HG03558 (cell line): ENCODE data around the gene COL23A1.
"Not testable (repeated sequence)": the region's sequence is repeated elsewhere in the genome, so short reads cannot be mapped to it uniquely, and the experiment has no call there.

Experiments
- ATAC-seq: cut with Tn5 transposase; IDR thresholded peaks from one replicate; pipeline ENCODE4 v1.9.1; 2021; ENCODE audit warnings: moderate number of reproducible peaks; ENCODE audit not compliant: unreplicated experiment; ENCODE audit errors: extremely low read depth

COL23A1 gene

DNA sequence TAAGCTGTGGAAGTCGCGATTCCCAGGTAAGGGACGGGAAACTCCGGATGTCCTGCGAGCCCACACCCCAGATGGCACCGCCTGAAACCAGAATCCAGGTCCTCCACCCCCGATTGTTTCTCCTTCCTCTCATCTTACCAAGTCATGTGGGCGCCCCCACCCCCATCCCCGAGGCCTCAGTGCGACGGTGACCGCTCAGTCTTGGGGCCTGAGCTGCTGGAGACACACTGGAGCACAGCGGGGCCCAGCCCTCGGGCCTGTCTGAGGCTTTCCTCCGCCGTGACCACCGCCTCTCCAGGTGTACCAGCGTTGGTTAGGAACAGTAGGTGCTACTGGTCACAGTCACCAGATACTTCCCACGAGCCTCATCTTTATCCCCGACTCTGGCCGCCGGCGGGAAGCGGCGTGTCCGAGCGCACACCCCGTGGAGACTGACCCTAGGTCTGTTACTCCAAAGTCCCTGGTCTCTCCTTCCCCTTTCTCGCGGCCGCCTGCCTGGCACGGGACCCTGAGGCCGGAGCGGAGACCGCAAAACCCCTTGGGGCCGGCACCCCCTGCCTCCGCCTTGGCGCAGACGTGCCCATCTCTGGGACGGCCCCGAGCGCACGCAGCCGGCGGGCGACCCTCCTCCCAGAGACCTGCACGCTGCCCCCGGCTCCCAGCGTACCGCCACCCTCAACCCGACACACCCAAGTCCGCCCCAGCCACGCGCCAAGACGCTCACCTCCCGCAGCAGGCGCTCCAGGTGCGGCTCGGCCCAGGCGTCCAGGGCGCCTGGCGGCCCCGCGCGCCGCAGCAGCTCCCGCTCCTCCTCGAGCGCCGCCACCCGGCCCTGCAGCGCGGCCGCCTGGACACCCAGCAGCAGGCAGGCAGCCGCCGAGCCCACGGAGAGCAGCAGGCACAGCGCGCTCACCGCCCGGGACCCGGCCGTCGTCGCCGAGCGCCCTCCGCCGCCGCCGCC lies 733 bp downstream of the COL23A1 start:
- no peak for ATAC-seq

GRCh38 chr5:178588769-178589168 lies 1.4 kb downstream of the COL23A1 start:
- ATAC-seq, result no peak

DNA sequence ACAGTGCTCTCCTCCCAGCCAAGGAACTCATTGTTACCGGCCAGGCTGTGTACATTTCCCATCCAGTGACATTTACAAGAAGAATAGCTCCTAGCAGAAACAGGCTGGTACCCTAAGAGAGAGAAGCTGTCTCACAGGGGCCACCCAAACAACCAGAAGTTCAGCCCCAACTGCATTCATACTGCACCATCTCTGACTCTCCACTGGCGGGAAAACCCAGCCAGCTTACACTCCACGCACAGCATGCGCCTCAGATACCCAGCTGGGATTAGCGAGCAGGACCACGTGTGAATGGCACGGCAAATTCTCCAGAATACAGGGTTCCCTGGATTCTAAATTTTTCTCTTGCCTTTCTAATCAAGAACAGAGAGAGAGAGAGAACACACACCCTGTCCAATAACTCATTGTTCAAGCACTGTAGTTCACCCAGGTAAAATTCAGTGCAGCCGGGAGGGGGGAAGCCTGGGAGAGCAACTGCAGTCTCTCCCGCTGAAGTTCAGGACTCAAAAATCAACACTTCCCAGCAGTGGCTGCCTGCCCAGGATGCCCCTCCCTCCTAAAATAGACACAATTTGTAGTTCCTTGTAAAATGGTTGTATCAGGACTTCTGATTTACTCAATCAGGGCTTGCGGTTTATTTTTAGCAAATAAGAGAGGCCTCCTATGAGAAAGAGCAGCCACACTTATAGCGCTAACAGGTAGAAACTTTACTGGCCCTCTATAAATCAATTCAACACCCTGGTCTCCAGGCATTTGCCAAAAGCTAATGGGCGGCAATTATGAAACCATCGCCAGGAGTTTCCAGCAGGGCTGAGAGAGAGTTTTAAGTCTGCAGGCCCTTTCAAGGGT lies 2.2 kb downstream of the COL23A1 start:
- no peak for ATAC-seq

GRCh38 chr5:178586396-178586795 lies 3.8 kb downstream of the COL23A1 start:
- ATAC-seq, result no peak

DNA sequence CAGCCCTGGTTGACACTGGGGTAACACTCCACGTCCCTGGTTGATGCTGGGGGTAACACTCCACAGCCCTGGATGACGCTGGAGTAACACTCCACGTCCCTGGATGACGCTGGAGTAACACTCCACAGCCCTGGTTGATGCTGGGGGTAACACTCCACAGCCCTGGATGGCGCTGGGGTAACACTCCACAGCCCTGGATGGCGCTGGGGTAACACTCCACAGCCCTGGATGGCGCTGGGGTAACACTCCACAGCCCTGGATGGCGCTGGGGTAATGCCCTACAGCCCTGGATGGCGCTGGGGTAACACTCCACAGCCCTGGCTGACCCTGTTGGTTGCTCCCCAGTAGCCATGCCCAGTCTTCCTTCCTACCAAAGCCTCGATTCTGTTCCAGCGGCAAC lies 4.8 kb downstream of the COL23A1 start:
- ATAC-seq, result not testable (repeated sequence)

- ATAC-seq, result no peak
These were observed 6.9 kb downstream of the COL23A1 start for GRCh38 chr5:178583279-178583678.

DNA sequence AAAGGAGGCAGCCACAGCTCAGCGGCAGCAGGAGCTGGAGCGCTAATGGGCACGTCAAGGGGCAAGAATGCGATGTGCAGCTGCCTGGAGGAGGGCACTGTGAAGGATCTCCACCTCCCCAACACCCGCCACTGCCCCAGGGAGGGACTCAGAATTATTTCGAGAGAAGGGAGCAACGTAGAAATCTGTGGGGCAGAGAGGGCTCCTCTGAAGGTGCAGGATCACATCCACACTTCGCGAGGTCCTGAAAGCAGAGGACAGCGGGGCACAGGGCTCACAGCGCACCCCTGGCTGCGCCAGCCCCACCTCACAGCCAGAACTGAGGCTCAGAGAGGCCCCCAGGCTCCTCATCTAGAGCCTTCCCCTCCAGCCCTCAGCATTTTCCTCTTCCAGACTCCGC lies 7.9 kb downstream of the COL23A1 start:
- ATAC-seq, result no peak

DNA sequence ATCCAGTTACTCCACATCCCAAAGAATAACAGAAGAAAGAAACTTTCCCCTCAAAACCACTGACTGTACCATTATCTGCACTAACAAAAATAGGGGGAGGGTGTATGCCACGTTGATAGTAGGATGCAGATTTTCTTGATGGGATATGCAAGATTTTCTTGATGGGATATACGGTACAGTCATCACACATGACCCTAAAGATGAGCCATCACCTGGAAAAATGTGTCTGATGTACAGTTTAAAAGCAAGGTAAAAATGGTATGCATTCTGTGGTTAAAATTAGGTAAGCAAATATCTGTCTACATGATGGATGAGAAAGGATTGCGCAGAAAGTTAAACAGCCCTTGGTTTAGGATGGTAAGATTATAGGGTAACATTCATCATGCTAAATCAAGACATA lies 8.6 kb downstream of the COL23A1 start:
- no peak for ATAC-seq

- no peak for ATAC-seq
These were observed 9.8 kb downstream of the COL23A1 start for GRCh38 chr5:178580271-178580955.

- no peak for ATAC-seq
These were observed 12.2 kb downstream of the COL23A1 start for GRCh38 chr5:178577944-178578343.

- no peak for ATAC-seq
These were observed 12.8 kb downstream of the COL23A1 start for GRCh38 chr5:178577376-178577839.

DNA sequence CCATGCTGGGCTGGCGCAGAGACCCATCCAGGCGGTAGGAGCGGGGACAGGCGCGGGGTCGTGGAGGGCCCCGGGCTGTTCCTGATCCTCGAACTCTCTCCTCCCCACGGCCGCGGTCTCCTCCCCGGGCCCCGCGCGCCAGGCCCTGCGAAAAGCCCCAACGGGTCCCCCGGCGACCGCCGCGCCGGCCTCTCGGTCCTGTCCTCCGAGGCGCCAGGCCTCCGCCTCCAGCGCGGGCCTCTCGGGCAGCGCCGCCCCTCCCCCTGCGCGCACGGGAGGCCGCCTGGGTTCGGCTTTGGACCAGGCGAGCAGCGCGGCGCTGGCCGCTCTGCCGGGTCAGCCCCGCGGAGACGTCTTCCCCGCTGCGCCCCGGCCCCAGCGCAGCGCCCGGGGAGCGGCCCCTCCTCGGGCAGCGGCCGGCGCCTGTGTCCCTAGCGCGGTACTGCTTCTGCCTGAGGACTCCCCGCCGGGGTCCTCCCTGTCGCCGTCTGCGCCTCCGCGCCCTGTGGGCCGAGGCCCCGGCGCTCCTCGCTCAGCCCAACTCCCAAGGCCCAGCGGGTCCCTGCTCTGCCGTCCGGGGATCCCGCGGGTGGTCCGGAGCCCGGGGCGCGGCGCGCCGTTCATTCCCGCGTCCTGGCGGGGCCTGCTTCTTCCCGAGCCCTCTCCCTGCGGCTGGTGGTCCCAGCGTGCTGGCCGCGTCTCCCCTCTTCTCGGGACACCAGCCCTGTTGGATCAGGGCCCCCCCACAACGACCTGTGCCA lies 13.4 kb downstream of the COL23A1 start:
- ATAC-seq, result no peak

- ATAC-seq, result no peak
These were observed 17.0 kb downstream of the COL23A1 start for GRCh38 chr5:178573216-178573615.

- no peak for ATAC-seq
These were observed 17.6 kb downstream of the COL23A1 start for GRCh38 chr5:178572617-178573016.

GRCh38 chr5:178569485-178569884 lies 20.7 kb downstream of the COL23A1 start:
- no peak for ATAC-seq

- ATAC-seq, result no peak
These were observed 25.2 kb downstream of the COL23A1 start for GRCh38 chr5:178564811-178565550.

GRCh38 chr5:178564397-178564796 lies 25.8 kb downstream of the COL23A1 start:
- no peak for ATAC-seq

GRCh38 chr5:178563621-178564020 lies 26.6 kb downstream of the COL23A1 start:
- no peak for ATAC-seq

DNA sequence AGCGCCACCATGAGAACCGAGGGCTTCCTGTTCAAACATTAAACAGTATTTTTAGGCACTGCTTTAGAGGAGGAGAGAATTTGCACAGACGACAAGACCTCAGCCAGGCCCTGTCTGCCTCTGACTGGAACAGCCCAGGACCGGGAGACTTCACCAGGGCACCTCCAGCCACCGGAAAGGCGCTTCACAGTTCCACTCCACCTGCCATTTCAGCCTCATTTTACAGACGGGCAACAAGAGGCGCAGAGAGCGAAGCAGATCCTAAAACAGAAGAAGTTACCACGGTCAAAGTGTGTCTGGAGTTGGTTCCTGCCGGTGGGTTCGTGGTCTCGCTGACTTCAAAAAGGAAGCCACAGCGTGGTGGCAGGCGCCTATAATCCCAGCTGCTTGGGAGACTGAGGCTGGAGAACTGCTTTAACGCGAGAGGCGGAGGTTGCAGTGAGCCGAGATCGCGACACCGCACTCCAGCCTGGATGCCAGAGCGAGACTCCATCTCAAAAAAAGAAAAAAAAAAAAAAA lies 28.4 kb downstream of the COL23A1 start:
- ATAC-seq, result no peak
